Measurements from ENCODE around the gene C20orf202.

Gene C20orf202

GRCh38 chr20:1212607-1213396 is 9.5 kb downstream of the C20orf202 start:
- Histone ChIP-seq H3K36me3 (ENCODE audit: control insufficient read depth in 2 of 2, insufficient read depth in 1 of 2, low read length in 2 of 2) (no peaks in the 10 kb centered on the region), H3K4me3 (ENCODE audit: low read depth, low read length) (no peak overlapping the region), H3K27ac (ENCODE audit: extremely low read depth, low read depth, low read length) (no peak overlapping the region), H3K4me1 (ENCODE audit: control insufficient read depth, insufficient read depth, low read length) (no peaks in the 10 kb centered on the region), H3K9me3 (ENCODE audit: control insufficient read depth, insufficient read depth, low read depth, low read length) (no peaks in the 10 kb centered on the region)
- ChIA-PET POLR2A (no interaction called here), CTCF (interaction anchor here (0.6 to 4.3 kb wide), 26 partner anchors 8 to 573 kb away, joined by 3 to 21 read pairs (median 3); partner anchors contain the start of genes C20orf202 and RAD21L1)
- no peak for TF ChIP-seq YY2 (tag by site-specific recombination; IDR thresholded peaks at IDR 0.05)
- peak; percentile 74; the same call in 1 of the 2 replicates for TF ChIP-seq ZNF449 (tag by site-specific recombination; IDR thresholded peaks at IDR 0.05)
- TF ChIP-seq ZFP37 (tag by site-specific recombination; IDR thresholded peaks at IDR 0.05): 0 out of 2 replicates have a peak, but pooled peaks have one; percentile 21
- no peak for TF ChIP-seq ZNF639 (tag by site-specific recombination; IDR thresholded peaks at IDR 0.05)
- TF ChIP-seq ZSCAN23 (tag by site-specific recombination; IDR thresholded peaks at IDR 0.05): no peak
- no peak for TF ChIP-seq OSR2 (tag by site-specific recombination; IDR thresholded peaks at IDR 0.05)
- peak; percentile 39; the same call in 1 of the 2 replicates for TF ChIP-seq ZSCAN30 (tag by site-specific recombination; IDR thresholded peaks at IDR 0.05)
- no peak for TF ChIP-seq BCL6B (tag by site-specific recombination; IDR thresholded peaks at IDR 0.05)
- TF ChIP-seq ZNF600 (tag by site-specific recombination; IDR thresholded peaks at IDR 0.05): 0 out of 2 replicates have a peak, but pooled peaks have one; percentile 57
- TF ChIP-seq ZBTB17 (tag by site-specific recombination; IDR thresholded peaks at IDR 0.05): peak; percentile 68
- peak; percentile 69 for TF ChIP-seq CTCF (tag by site-specific recombination; IDR thresholded peaks at IDR 0.05)
- no peak for TF ChIP-seq MEIS1 (CRISPR knock-in tag; IDR thresholded peaks at IDR 0.05; ENCODE audit: borderline replicate concordance)
- no peak for TF ChIP-seq ZNF221 (tag by site-specific recombination; IDR thresholded peaks at IDR 0.05; ENCODE audit: borderline replicate concordance)
- TF ChIP-seq PBX3 (CRISPR knock-in tag; IDR thresholded peaks at IDR 0.05): no peak
- TF ChIP-seq ZNF654 (tag by site-specific recombination; IDR thresholded peaks at IDR 0.05; ENCODE audit: low read depth): peak; percentile 97
- TF ChIP-seq ZNF513 (tag by site-specific recombination; IDR thresholded peaks at IDR 0.05): 0 out of 2 replicates have a peak, but pooled peaks have one; percentile 30
- TF ChIP-seq ZSCAN4 (tag by site-specific recombination; IDR thresholded peaks at IDR 0.05): no peak
- TF ChIP-seq ZNF624 (tag by site-specific recombination; IDR thresholded peaks at IDR 0.05): no peak

All from HEK293 (cell line).